Stimulated activated naive CD8-positive, alpha-beta T cell treated with anti-CD3 and anti-CD28 coated beads, Interleukin-15, Interleukin-2, amounts not matched to agents 100 ng/mL and 50 ng/mL, for 24 hours (primary cell): Measurements from ENCODE around the gene WDR93.
"Not testable (repeated sequence)": the region's sequence is repeated elsewhere in the genome, so short reads cannot be mapped to it uniquely, and the experiment has no call there.

Source experiments
- H3K27ac Mint-ChIP-seq: one replicate; pipeline ENCODE4 v1.8.0; 2021; ENCODE audit warnings: mild to moderate bottlenecking, mixed read lengths
- H3K27me3 Mint-ChIP-seq: one replicate; pipeline ENCODE4 v1.8.0; 2021; ENCODE audit warnings: mixed read lengths
- H3K36me3 Mint-ChIP-seq: one replicate; pipeline ENCODE4 v1.8.0; 2021; ENCODE audit warnings: low read depth, mixed read lengths
- H3K4me1 Mint-ChIP-seq: one replicate; pipeline ENCODE4 v1.8.0; 2021; ENCODE audit warnings: low read depth, mixed read lengths
- H3K4me3 Mint-ChIP-seq: one replicate; pipeline ENCODE4 v1.8.0; 2021; ENCODE audit warnings: mild to moderate bottlenecking, mixed read lengths
- H3K9me3 Mint-ChIP-seq: one replicate; pipeline ENCODE4 v1.8.0; 2021; ENCODE audit warnings: mixed read lengths

Gene WDR93

DNA sequence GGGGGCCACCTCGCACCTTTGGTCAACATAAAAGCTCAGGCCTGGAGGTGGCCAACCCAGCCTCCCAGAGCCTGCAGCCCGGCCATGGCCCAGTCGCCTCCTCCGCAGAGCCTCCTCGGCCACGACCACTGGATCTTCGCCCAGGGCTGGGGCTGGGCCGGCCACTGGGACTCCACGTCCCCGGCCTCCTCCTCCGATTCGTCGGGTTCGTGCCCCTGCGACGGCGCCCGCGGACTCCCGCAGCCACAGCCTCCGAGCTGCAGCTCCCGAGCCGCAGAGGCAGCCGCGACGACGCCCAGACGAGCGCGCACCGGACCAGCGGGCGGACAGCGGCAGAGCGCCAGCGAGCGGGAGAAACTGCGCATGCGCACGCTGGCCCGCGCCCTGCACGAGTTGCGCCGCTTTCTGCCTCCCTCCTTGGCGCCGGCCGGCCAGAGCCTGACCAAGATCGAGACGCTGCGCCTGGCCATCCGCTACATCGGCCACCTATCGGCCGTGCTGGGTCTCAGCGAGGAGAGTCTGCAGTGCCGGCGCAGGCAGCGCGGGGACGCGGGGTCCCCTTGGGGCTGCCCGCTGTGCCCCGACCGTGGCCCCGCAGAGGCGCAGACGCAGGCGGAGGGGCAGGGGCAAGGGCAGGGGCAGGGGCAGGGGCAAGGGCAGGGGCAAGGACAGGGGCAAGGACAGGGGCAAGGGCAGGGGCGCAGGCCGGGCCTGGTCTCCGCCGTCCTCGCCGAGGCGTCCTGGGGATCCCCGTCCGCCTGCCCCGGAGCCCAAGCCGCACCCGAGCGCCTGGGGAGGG, 85.9 kb downstream of the WDR93 start, which contains the start of gene MESP2:
MESP2 (plus strand) TSS at position 59 of the 799 bp plus-strand sequence; CDS start at position 85, 26 bp downstream.
- no peak within 1 kb of the TSS for H3K27ac Mint-ChIP-seq
- peaks cover 30% of the 10 kb centered on the region for H3K27me3 Mint-ChIP-seq
- peaks cover 10% of the 10 kb centered on the region for H3K4me1 Mint-ChIP-seq
- H3K4me3 Mint-ChIP-seq = peak within 1 kb of the TSS; percentile 55
- H3K36me3 Mint-ChIP-seq = no peaks in the 10 kb centered on the region
- no peaks in the 10 kb centered on the region for H3K9me3 Mint-ChIP-seq

DNA sequence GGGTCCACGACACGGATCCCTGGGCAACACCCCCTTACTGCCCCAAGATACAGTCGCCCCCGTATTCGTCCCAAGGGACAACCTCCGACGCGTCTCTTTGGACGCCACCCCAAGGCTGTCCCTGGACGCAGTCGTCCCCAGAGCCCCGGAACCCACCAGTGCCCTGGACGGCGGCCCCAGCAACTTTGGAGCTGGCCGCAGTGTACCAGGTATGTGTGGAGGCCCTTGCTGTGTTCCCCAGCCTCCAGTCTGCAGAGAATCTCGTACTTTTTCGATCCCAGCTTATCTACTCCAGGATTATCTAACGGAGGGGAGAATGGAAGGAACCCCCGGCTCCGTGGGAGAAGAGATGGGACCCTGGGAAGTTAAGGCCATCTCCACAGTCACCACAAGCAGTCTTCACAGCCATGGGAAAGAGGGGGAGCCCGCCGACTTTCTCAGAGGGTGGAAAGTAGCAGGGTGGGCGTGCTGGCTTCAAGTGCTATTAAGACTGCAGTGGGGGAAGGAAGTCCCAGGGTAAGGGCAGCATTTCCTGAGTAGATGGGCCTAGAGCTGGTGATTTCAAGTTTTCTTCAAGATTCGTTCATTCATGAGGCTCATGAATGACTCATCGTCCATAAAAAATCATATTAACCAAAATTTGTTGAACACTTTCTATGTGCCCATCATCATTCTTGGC, 86.6 kb downstream of the WDR93 start:
- H3K27ac Mint-ChIP-seq = no peak overlapping the region
- no peaks in the 10 kb centered on the region for H3K36me3 Mint-ChIP-seq
- H3K27me3 Mint-ChIP-seq = peaks cover 30% of the 10 kb centered on the region
- H3K4me1 Mint-ChIP-seq = peaks cover 14% of the 10 kb centered on the region
- no peak overlapping the region for H3K4me3 Mint-ChIP-seq
- no peaks in the 10 kb centered on the region for H3K9me3 Mint-ChIP-seq

DNA sequence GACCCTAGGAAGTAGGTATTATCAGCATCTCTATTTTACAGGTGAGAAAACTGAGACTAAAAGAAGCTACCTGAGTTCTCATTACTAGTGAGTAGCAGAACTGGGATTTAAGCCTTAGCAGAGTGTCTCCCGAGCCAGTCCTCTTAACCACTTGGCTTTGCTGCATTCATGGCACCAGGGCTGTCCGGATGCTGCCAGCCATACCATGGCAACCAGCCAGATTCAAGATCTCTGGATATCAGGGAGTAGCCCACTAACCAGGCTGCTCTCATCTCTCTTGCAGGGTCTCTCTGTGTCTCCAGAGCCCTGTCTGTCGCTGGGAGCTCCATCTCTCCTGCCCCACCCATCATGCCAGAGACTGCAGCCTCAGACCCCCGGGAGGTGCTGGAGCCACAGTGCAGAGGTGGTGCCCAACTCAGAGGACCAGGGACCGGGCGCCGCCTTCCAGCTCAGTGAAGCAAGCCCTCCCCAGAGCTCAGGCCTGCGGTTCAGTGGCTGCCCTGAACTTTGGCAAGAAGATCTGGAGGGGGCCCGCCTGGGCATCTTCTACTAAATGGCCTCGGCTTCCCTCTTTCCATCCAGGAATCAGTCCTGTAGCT, 87.3 kb downstream of the WDR93 start:
- Mint-ChIP-seq H3K4me3 (no peak overlapping the region), H3K9me3 (no peaks in the 10 kb centered on the region), H3K27me3 (peaks cover 30% of the 10 kb centered on the region)

DNA sequence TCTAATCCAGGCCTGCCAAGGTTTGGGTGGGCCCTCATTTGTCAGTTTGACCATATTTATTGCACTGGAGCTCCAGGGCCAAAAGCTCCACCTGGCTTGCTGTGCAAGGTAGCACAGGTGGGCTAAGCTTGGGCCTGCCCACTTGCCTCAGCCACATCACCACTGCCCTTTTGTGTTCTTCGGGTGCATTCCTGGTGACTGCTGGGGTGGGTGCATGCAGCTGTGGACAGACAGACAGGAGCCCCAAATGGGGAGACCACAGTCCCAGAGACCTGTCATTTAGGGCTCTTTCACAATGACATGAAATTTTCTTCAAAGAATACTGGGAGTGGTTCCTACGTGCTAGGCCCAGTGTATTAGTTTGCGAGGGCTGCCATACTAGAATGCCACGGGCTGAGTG, 88.2 kb downstream of the WDR93 start:
- Mint-ChIP-seq H3K36me3 (no peaks in the 10 kb centered on the region), H3K27ac (no peak overlapping the region), H3K4me3 (no peak overlapping the region), H3K4me1 (peaks cover 17% of the 10 kb centered on the region), H3K9me3 (no peaks in the 10 kb centered on the region), H3K27me3 (peaks cover 30% of the 10 kb centered on the region)

More for the DNA sequence above, 87.3 kb downstream of the WDR93 start:
- Mint-ChIP-seq H3K4me1 (peaks cover 17% of the 10 kb centered on the region), H3K27ac (no peak overlapping the region), H3K36me3 (no peaks in the 10 kb centered on the region)

DNA sequence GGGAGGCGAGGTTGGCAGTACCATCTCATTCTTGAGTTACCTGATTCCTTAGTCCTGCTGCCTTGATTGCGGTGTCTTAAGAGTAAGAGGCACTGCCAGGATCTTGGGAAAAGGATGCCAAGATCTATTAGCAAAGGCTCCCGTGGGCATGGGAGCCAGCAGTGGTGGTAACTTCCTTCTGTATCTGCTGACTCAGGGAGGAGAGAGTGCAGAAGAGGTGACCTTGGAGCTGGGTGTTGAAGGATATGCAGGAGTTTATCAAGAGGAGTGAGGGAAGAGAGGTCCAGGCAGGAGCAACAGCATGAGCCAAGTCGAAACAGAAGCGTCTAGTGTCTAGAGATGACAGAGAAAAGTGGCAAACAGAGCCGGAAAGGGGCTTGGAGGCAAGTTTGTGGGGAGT, 90.0 kb downstream of the WDR93 start:
- peaks cover 30% of the 10 kb centered on the region for H3K27me3 Mint-ChIP-seq
- H3K36me3 Mint-ChIP-seq = no peaks in the 10 kb centered on the region
- no peaks in the 10 kb centered on the region for H3K9me3 Mint-ChIP-seq
- H3K4me1 Mint-ChIP-seq = peaks cover 17% of the 10 kb centered on the region
- no peak overlapping the region for H3K4me3 Mint-ChIP-seq
- no peak overlapping the region for H3K27ac Mint-ChIP-seq

DNA sequence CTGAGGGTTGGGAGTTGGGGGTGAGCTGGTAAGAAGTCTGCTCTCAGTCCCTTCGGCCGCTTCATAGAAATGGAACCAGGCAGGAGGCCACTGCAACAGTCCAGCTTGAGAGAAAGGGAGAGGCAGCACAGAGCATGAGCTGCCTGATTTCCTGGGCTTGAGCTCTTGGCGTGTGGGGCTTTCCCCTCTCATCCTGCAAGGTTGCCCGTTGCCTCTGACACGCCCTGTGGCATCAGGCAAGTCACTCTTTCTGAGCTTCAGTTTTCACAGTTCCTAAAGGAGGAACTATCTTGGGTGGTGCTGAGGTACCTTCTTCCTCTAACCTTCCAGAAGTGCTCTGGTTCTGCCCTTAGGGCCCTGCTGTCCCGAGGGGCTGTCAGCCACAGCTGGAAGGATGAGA, 90.4 kb downstream of the WDR93 start:
- no peaks in the 10 kb centered on the region for H3K9me3 Mint-ChIP-seq
- H3K27ac Mint-ChIP-seq = no peak overlapping the region
- H3K27me3 Mint-ChIP-seq = peaks cover 27% of the 10 kb centered on the region
- H3K4me1 Mint-ChIP-seq = peaks cover 17% of the 10 kb centered on the region
- H3K4me3 Mint-ChIP-seq = no peak overlapping the region
- no peaks in the 10 kb centered on the region for H3K36me3 Mint-ChIP-seq

DNA sequence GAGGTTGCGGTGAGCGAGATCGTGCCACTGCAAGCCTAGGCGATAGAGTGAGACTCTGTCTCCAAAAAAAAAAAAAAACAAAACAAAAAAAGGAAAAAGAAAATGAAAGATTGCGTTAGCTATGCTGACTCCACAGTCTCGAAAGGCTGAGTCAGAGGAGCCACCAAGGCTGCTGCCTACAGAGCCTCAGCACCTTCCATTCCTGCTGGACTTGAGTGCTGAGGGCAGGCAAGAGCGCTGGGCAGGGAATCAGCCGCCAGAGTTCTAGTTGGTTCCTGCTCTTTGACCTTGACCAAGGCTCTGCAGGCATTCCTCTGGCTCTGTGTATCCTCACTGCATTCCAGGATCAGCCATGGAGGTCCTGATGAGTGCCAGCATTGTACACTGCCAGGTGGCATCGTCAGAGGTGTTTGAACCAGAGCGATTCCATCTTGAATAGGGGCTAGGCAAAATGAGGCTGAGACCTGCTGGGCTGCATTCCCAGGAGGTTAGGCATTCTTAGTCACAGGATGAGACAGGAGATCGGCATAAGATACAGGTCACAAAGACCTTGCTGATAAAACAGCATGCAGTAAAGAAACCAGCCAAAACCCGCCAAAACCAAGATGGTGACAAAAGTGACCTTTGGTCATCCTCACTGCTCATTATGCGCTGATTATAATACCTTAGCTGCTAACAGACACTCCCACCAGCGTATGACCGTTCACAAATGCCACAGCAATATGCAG, 91.4 kb downstream of the WDR93 start:
- Mint-ChIP-seq H3K9me3 (no peaks in the 10 kb centered on the region), H3K4me3 (no peak overlapping the region), H3K36me3 (no peaks in the 10 kb centered on the region), H3K27me3 (peaks cover 25% of the 10 kb centered on the region), H3K4me1 (peaks cover 17% of the 10 kb centered on the region), H3K27ac (no peak overlapping the region)

DNA sequence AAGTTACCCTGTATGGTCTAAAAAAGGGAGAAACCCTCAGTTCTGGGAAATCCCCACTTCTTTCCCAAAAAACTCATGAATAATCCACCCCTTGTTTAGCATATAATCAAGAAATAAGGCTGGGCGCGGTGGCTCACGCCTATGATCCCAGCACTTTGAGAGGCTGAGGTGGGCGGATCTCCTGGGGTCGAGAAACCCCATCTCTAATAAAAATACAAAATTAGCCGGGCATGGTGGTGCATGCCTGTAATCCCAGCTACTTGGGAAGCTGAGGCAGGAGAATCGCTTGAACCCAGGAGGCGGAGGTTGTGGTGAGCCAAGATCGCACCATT, 92.0 kb downstream of the WDR93 start:
- peaks cover 17% of the 10 kb centered on the region for H3K4me1 Mint-ChIP-seq
- not testable (repeated sequence) for H3K4me3 Mint-ChIP-seq, H3K27ac Mint-ChIP-seq, H3K36me3 Mint-ChIP-seq, H3K9me3 Mint-ChIP-seq
- H3K27me3 Mint-ChIP-seq = peaks cover 20% of the 10 kb centered on the region

DNA sequence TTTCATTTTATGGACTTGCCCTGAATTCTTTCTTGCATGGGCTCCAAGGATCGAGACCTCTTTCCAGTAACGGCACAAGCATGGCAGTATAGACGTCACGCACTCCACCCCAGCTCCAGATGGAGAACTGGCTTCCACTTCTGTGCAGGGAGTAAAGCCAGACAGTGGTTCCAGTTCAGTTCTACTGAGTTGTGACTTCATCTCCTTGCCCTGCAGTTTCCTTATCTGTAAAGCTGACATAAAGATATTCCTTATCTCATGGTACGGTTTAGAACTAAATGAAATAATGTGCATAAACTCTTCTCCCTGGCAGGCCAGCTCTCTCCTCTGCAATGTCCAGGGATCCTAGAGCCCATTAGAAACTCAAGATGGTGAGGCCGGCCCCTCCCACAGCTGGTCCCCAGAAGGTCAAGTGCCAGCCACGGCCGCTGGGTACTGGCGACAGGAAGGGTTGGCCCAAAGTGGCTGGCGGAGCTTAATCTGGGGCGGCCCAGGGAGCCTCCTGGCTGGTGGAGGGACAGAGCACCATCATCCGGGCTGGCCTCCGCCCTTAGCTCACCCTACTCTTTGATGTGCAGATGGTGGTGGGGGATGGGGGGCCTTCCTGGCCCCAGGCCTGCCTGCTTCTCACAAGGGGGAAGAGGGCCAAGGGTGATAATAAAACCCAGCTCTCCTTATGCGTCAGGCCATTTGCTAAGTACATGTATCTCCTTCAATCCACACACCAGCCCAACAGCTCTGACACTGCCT, 92.7 kb downstream of the WDR93 start:
- H3K4me3 Mint-ChIP-seq = no peak overlapping the region
- H3K4me1 Mint-ChIP-seq = peaks cover 17% of the 10 kb centered on the region
- no peak overlapping the region for H3K27ac Mint-ChIP-seq
- peaks cover 20% of the 10 kb centered on the region for H3K27me3 Mint-ChIP-seq
- no peaks in the 10 kb centered on the region for H3K36me3 Mint-ChIP-seq
- peaks cover 7% of the 10 kb centered on the region for H3K9me3 Mint-ChIP-seq

DNA sequence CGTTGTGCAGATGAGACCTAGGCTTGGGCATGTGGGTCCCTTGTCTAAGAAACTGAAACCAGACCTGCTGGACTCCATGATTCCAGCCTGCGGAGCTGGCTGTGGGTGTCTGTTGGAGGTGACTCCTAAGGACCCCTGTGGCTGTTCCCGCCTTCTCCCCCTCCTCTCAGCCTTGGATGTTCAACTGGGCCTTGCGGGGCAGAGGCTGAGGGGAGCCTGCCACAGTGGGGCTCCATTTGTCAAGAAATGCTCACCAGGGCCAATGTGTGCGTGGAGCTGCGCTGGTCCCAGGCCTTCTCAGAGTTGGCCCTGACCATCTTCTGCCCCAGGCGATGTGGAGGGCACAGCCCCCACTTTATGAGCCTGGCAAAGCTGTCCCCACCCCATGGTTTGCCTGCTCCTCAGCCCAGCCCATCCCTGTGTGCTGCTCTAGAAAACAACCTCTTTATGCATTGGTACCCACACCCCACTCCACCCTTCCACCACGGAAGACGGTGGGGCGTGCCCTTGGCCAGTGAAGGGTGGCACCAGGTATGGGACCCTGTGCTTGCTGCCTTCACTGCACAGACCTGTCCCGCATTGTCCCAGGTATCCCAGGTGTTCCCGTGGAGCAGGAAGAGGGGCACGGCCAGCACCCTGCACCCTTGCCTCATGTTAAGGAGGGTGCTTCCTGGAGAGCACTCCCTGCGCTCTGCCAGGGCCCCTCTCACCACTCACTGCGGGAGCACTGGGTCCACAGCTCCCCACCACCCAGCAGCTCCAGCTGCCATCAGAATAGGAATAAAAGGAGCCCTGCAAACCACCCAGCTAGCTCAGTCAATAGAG, 93.5 kb downstream of the WDR93 start:
- H3K36me3 Mint-ChIP-seq = no peaks in the 10 kb centered on the region
- no peak overlapping the region for H3K27ac Mint-ChIP-seq
- H3K4me3 Mint-ChIP-seq = no peak overlapping the region
- peaks cover 7% of the 10 kb centered on the region for H3K9me3 Mint-ChIP-seq
- peaks cover 15% of the 10 kb centered on the region for H3K27me3 Mint-ChIP-seq
- peaks cover 17% of the 10 kb centered on the region for H3K4me1 Mint-ChIP-seq

DNA sequence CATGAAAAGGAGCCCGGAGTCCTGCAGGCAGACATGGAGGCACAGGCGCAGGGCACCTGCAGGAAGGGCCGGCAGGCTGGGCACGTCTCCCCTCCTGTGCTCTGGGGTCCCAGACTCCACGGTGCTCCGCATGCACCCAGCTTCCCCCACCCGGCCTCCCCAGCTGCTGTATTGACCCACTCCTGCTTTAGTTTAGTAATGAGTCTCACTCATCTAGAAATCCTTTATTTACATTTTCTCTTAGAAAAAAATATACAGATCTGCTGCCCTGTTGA, 94.0 kb downstream of the WDR93 start:
- Mint-ChIP-seq H3K4me1 (peaks cover 17% of the 10 kb centered on the region), H3K9me3 (peaks cover 7% of the 10 kb centered on the region), H3K4me3 (no peak overlapping the region), H3K27ac (no peak overlapping the region), H3K36me3 (no peaks in the 10 kb centered on the region), H3K27me3 (peaks cover 15% of the 10 kb centered on the region)

DNA sequence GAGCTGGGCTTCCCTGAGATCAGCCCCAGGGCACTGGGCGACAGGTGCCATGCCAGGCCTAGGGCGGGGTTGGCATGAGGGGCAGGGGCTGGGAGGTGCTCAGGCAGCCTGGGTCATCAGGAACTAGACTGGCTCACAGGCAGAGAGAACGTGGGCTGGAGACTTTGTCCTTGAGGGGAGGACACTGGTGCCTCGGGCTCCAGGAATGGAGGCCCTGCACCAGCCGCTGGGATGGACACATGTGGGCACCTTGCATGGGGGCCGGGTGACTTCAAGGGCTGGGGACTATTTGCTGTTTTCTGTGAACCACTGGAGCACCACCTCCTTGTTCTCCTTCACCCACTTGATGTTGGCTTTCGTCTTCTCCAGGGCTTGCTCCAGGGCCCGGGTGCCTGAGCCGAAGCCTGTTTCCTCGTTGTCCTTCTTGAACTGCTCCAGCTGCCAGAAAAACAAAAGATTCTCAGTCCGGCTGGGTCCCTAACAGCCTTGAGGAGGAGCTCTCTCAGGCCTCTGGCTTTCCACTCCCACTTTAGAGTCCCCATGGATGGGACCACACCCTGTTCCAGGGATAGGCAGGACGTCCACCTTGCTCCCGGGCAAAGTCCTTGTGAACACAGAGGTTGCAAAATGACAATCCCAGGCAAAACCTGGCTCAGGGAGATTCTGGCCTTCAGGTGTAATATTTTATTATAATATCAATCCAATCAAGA, 94.6 kb downstream of the WDR93 start:
- Mint-ChIP-seq H3K9me3 (peaks cover 7% of the 10 kb centered on the region), H3K4me1 (peaks cover 17% of the 10 kb centered on the region), H3K27me3 (peaks cover 14% of the 10 kb centered on the region)

DNA sequence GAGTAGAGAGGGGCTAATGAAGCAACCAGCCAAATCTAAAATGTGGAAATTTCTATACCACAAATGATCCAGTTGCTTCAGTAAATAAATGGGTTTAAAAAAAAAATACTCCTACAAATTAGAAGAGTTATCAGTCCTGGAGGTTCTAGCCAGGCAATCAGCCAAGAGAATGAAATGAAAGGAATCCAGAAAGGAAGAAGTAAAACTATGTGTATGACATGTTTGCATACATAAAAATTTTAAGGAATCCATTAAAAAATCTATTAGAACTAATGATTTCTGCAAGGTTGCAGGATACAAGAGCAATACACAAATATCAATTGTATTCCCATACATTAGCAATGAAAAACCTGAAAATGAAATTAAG, 95.1 kb downstream of the WDR93 start:
- H3K4me1 Mint-ChIP-seq = peaks cover 13% of the 10 kb centered on the region
- peaks cover 8% of the 10 kb centered on the region for H3K27me3 Mint-ChIP-seq
- no peak overlapping the region for H3K27ac Mint-ChIP-seq
- no peak overlapping the region for H3K4me3 Mint-ChIP-seq
- peaks cover 7% of the 10 kb centered on the region for H3K9me3 Mint-ChIP-seq
- no peaks in the 10 kb centered on the region for H3K36me3 Mint-ChIP-seq

More for the DNA sequence above, 94.6 kb downstream of the WDR93 start:
- no peak overlapping the region for H3K27ac Mint-ChIP-seq
- no peaks in the 10 kb centered on the region for H3K36me3 Mint-ChIP-seq
- H3K4me3 Mint-ChIP-seq = no peak overlapping the region
